ENCODE measurements around the gene NUMB. TPM values are rescaled to one million over a fixed set of nuclear protein-coding genes. Genes with fewer than 3 reads are reported as not detected.
"Not testable (repeated sequence)": the region's sequence is repeated elsewhere in the genome, so short reads cannot be mapped to it uniquely, and the experiment has no call there.

NUMB gene
- total and polyA plus RNA-seq, 4 donors, result 27.2 to 99.3 (median 50.6) TPM

DNA sequence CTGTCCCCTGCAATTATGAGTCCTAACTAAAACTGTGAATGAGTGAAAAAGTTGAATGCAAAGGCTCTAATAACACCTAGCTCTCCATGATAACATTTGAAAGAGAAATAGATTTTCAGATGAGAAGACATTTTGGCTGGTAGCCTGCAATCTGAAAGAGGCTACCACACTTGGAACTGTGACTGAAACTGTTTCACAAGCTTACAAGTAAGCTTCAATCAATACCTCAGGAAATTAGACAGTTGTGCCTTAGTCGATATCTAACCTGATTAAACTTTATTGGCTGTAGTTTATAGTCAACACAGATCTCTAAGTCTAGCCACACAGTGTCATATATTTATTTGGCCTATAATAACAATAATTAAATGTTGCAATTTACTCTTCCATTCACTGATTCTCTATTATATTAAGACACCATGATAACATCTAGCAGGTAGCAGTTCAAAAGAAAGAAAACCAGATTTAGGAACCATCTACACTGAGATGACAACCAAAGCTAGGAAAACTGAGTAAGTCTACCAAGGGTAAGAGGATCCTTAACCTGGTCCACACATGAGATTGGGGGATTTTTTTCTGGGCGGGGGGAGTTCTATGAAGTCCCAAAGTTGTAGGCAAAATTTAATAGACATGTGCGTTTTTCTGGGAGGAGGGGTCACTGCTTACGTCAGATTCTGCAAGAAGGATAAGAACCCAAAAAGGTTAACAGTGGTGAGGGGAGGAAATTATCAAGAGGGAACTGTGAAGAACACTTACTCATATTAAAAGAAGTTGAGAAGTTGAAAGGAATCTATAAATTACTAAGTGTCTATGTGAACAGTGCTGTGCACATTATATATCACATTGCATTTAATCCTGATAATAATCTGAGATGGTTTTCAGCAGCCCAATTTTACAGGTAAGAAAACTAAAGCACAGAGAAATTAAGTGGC is 65.8 kb downstream of the NUMB start:
- 92% methylated on average over 4 of the region's 4 CpGs for WGBS, 2 donors
- H3K9me3 ChIP-seq (ENCODE audit: control insufficient read depth, low read length), result no peaks in the 10 kb centered on the region
- H3K27ac ChIP-seq (ENCODE audit: low read depth in 1 of 2, low read length in 2 of 2), result no peak overlapping the region
- no peak overlapping the region for H3K4me3 ChIP-seq (ENCODE audit: low read length in 2 of 2)
- no peaks in the 10 kb centered on the region for H3K27me3 ChIP-seq (ENCODE audit: control insufficient read depth in 1 of 2, insufficient read depth in 2 of 2, low read length in 1 of 2)
- no peaks in the 10 kb centered on the region for H3K36me3 ChIP-seq (ENCODE audit: control insufficient read depth in 1 of 2, insufficient read depth in 2 of 2, low read length in 1 of 2)
- H3K4me1 ChIP-seq (ENCODE audit: control insufficient read depth in 1 of 2, insufficient read depth in 2 of 2, low read length in 2 of 2), result no peaks in the 10 kb centered on the region
- DNase-seq (no peak), ATAC-seq (ENCODE audit: low FRiP score) (no peak)
- intact Hi-C loops (cut with DNase I), result no loop called here

DNA sequence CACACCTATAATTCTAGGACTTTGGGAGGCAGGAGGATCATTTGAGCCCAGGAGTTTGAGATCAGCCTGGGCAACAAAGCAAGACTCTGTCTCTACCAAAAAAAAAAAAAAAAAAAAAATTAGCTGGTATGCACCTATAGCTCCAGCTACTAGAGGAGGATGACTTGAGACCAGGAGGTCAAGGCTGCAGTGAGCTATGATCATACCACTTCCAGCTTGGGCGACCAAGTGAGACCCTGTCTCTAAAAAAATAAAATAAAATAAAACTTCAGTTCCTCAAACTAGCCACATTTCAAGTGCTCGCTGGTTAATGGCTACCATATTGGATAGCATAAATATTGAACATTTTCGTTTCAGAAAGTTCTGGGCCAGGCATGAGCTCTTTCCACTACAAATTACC is 70.5 kb downstream of the NUMB start:
- 94 to 98% methylated on average over 2 of the region's 3 CpGs for WGBS, 2 donors
- intact Hi-C loops (cut with DNase I); ATAC-seq (ENCODE audit: low FRiP score); H3K36me3 ChIP-seq (ENCODE audit: control insufficient read depth in 1 of 2, insufficient read depth in 2 of 2, low read length in 1 of 2); H3K4me3 ChIP-seq (ENCODE audit: low read length in 2 of 2); H3K4me1 ChIP-seq (ENCODE audit: control insufficient read depth in 1 of 2, insufficient read depth in 2 of 2, low read length in 2 of 2); H3K27me3 ChIP-seq (ENCODE audit: control insufficient read depth in 1 of 2, insufficient read depth in 2 of 2, low read length in 1 of 2); H3K9me3 ChIP-seq (ENCODE audit: control insufficient read depth, low read length); DNase-seq; H3K27ac ChIP-seq (ENCODE audit: low read depth in 1 of 2, low read length in 2 of 2): not testable (repeated sequence)

DNA sequence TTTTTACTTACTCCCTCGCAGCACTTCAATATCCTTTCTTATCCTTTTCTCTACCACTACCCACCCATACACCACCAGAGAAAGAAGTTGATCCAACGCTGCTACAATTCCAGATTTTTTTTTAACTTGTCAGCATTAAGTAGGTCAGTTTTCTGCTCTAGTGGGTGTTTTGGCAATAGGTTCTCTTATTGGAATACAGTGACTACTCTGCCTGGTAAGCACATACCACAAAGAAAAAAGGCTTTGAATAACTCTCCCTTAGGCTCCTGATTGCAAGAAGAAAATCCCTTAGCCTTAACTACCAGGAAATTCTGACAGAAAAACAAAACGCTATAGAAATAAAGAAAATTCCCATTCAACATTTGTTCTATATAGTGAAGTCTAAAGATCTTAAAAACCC is 72.0 kb downstream of the NUMB start:
- Histone ChIP-seq H3K4me3 (ENCODE audit: low read length in 2 of 2) (no peak overlapping the region), H3K9me3 (ENCODE audit: control insufficient read depth, low read length) (peaks cover 2% of the 10 kb centered on the region), H3K27ac (ENCODE audit: low read depth in 1 of 2, low read length in 2 of 2) (no peak overlapping the region), H3K27me3 (ENCODE audit: control insufficient read depth in 1 of 2, insufficient read depth in 2 of 2, low read length in 1 of 2) (no peaks in the 10 kb centered on the region), H3K36me3 (ENCODE audit: control insufficient read depth in 1 of 2, insufficient read depth in 2 of 2, low read length in 1 of 2) (no peaks in the 10 kb centered on the region), H3K4me1 (ENCODE audit: control insufficient read depth in 1 of 2, insufficient read depth in 2 of 2, low read length in 2 of 2) (no peaks in the 10 kb centered on the region)
- 69 to 71% methylated on average over 3 of the region's 3 CpGs for WGBS, 2 donors
- ATAC-seq (ENCODE audit: low FRiP score) (no peak), DNase-seq (no peak)
- intact Hi-C loops (cut with DNase I), result no loop called here

DNA sequence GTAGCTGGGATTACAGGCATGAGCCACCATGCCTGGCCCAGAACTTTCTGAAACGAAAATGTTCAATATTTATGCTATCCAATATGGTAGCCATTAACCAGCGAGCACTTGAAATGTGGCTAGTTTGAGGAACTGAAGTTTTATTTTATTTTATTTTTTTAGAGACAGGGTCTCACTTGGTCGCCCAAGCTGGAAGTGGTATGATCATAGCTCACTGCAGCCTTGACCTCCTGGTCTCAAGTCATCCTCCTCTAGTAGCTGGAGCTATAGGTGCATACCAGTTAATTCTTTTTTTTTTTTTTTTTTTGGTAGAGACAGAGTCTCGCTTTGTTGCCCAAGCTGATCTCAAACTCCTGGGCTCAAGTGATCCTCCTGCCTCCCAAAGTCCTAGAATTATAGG is 73.3 kb downstream of the NUMB start:
- H3K9me3 ChIP-seq (ENCODE audit: control insufficient read depth, low read length); H3K4me1 ChIP-seq (ENCODE audit: control insufficient read depth in 1 of 2, insufficient read depth in 2 of 2, low read length in 2 of 2); H3K27me3 ChIP-seq (ENCODE audit: control insufficient read depth in 1 of 2, insufficient read depth in 2 of 2, low read length in 1 of 2); DNase-seq; H3K27ac ChIP-seq (ENCODE audit: low read depth in 1 of 2, low read length in 2 of 2); H3K4me3 ChIP-seq (ENCODE audit: low read length in 2 of 2); ATAC-seq (ENCODE audit: low FRiP score); H3K36me3 ChIP-seq (ENCODE audit: control insufficient read depth in 1 of 2, insufficient read depth in 2 of 2, low read length in 1 of 2); intact Hi-C loops (cut with DNase I): not testable (repeated sequence)
- WGBS, 2 donors, result 98 to 100% methylated on average over 2 to 3 of the region's 4 CpGs

DNA sequence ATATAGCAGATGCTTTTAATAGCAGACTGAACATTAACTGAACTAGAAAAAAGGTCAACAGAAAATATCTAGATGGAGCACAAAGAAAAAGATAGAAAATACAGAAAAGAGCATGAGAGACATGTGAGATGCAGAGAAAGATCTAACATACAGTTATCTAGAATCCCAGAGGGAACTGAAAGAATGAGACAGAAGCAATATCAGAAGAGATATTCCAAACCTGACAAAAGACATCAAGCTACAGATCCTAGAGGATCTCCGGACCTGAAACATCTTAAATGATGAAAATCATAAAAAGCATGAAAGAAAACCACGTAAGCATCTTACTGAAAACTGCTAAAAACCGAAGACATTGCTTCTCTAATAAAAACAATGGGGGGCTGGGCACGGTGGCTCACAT is 75.0 kb downstream of the NUMB start:
- H3K9me3 ChIP-seq (ENCODE audit: control insufficient read depth, low read length), result peaks cover 2% of the 10 kb centered on the region
- 86 to 97% methylated on average over 4 of the region's 4 CpGs for WGBS, 2 donors
- H3K36me3 ChIP-seq (ENCODE audit: control insufficient read depth in 1 of 2, insufficient read depth in 2 of 2, low read length in 1 of 2), result no peaks in the 10 kb centered on the region
- no peak for DNase-seq
- no peak for ATAC-seq (ENCODE audit: low FRiP score)
- intact Hi-C loops (cut with DNase I), result no loop called here
- H3K27me3 ChIP-seq (ENCODE audit: control insufficient read depth in 1 of 2, insufficient read depth in 2 of 2, low read length in 1 of 2), result no peaks in the 10 kb centered on the region
- H3K4me3 ChIP-seq (ENCODE audit: low read length in 2 of 2), result no peak overlapping the region
- no peaks in the 10 kb centered on the region for H3K4me1 ChIP-seq (ENCODE audit: control insufficient read depth in 1 of 2, insufficient read depth in 2 of 2, low read length in 2 of 2)
- no peak overlapping the region for H3K27ac ChIP-seq (ENCODE audit: low read depth in 1 of 2, low read length in 2 of 2)

DNA sequence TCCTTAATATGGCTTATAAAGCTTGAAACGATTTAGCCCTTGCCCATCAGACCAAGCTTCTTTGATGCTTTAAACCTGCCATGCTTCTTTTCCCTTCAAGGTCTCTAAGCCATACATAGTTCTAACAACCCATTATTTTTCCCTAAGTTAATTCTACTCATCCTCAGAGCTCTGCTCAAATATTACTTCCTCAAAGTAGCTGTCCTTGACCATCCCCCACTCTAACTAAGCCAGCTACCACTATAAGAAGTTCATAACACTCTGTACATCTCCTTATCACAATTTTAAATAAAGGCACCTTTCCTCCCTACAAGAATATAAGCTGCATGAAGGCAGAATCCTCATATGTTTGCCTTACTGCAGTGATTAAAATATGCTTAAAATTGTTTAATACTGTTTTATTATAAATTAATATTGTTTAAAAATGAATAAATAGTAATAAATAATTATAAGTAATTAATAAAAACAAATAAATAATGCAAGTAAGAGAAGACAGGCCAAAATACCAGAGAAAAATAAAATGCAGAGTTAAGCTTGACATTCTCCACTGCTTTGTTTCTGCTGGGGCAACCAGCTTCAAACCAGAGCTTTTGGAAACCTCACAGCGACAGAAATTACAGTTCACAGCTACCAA is 76.8 kb downstream of the NUMB start:
- 91 to 96% methylated on average over 2 of the region's 2 CpGs for WGBS, 2 donors
- DNase-seq, result no peak
- H3K27ac ChIP-seq (ENCODE audit: low read depth in 1 of 2, low read length in 2 of 2), result no peak overlapping the region
- H3K9me3 ChIP-seq (ENCODE audit: control insufficient read depth, low read length), result peaks cover 2% of the 10 kb centered on the region
- H3K4me1 ChIP-seq (ENCODE audit: control insufficient read depth in 1 of 2, insufficient read depth in 2 of 2, low read length in 2 of 2), result no peaks in the 10 kb centered on the region
- no peaks in the 10 kb centered on the region for H3K36me3 ChIP-seq (ENCODE audit: control insufficient read depth in 1 of 2, insufficient read depth in 2 of 2, low read length in 1 of 2)
- no peaks in the 10 kb centered on the region for H3K27me3 ChIP-seq (ENCODE audit: control insufficient read depth in 1 of 2, insufficient read depth in 2 of 2, low read length in 1 of 2)
- H3K4me3 ChIP-seq (ENCODE audit: low read length in 2 of 2), result no peak overlapping the region
- ATAC-seq (ENCODE audit: low FRiP score), result no peak
- intact Hi-C loops (cut with DNase I), result no loop called here

DNA sequence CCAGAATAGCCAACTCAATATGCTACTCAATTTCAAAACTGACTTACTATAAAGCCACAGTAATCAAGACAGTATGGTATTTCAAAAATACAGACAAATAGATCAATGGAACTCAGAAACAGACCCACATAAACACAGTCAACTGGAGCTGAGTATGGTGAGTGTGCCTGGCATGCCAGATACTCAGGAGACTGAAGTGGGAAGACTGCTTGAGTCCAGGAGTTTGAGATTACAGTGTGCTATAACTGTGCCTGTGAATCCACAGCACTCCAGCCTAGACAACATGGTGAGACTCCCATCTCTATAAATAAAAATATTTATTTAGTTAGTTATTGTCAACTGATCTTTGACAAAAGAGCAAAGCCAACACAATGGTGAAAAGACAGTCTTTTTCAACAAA is 81.8 kb downstream of the NUMB start:
- Histone ChIP-seq H3K27ac (ENCODE audit: low read depth in 1 of 2, low read length in 2 of 2) (no peak overlapping the region), H3K4me3 (ENCODE audit: low read length in 2 of 2) (no peak overlapping the region), H3K9me3 (ENCODE audit: control insufficient read depth, low read length) (no peaks in the 10 kb centered on the region), H3K27me3 (ENCODE audit: control insufficient read depth in 1 of 2, insufficient read depth in 2 of 2, low read length in 1 of 2) (no peaks in the 10 kb centered on the region), H3K4me1 (ENCODE audit: control insufficient read depth in 1 of 2, insufficient read depth in 2 of 2, low read length in 2 of 2) (no peaks in the 10 kb centered on the region), H3K36me3 (ENCODE audit: control insufficient read depth in 1 of 2, insufficient read depth in 2 of 2, low read length in 1 of 2) (peaks cover 0 to under 1% of the 10 kb centered on the region in 2 donors)
- intact Hi-C loops (cut with DNase I), result no loop called here
- ATAC-seq (ENCODE audit: low FRiP score) (no peak), DNase-seq (no peak)

DNA sequence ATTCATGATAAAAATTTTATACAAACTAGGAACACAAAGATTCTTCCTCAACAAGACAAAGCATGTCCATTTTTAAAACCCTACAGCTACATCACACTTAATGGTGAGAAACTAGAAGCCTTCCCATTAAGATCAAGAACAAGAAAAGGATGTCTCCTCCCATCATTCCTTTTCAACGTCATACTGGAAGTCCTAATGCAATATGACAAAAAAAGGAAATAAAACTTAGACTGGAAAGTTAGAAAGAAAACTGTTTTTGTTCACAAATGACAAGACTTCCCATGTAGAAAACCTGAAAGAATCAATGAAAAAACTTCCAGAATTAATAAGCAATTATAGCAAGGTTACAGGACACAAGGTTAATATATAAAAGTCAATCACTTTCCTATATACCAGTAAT is 82.5 kb downstream of the NUMB start:
- no peak for DNase-seq
- intact Hi-C loops (cut with DNase I), result no loop called here
- Histone ChIP-seq H3K27ac (ENCODE audit: low read depth in 1 of 2, low read length in 2 of 2) (no peak overlapping the region), H3K36me3 (ENCODE audit: control insufficient read depth in 1 of 2, insufficient read depth in 2 of 2, low read length in 1 of 2) (peaks cover 0 to 2% of the 10 kb centered on the region in 2 donors), H3K4me1 (ENCODE audit: control insufficient read depth in 1 of 2, insufficient read depth in 2 of 2, low read length in 2 of 2) (no peaks in the 10 kb centered on the region), H3K4me3 (ENCODE audit: low read length in 2 of 2) (no peak overlapping the region), H3K9me3 (ENCODE audit: control insufficient read depth, low read length) (no peaks in the 10 kb centered on the region), H3K27me3 (ENCODE audit: control insufficient read depth in 1 of 2, insufficient read depth in 2 of 2, low read length in 1 of 2) (no peaks in the 10 kb centered on the region)
- WGBS, 2 donors, result 86 to 95% methylated on average over 1 of the region's 1 CpG
- no peak for ATAC-seq (ENCODE audit: low FRiP score)

DNA sequence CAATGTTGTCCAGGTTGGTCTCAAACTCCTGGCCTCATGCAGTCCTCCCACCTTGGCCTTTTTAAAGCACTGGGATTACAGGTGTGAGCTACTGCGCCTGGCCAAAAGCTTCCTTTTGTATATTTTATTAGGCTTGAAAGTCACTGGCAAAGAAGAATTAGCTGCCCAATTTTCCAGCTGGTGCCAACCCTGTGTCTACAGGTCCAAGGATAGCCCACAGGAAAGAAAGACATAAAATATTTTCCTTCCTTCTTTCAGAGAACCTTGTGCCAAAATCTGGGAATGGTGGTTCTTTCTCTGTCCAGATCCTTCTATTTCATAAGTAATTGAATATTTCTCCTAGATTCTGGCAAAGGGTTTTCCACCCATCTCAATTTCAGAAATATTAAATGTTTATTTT is 84.1 kb downstream of the NUMB start:
- no peaks in the 10 kb centered on the region for H3K27me3 ChIP-seq (ENCODE audit: control insufficient read depth in 1 of 2, insufficient read depth in 2 of 2, low read length in 1 of 2)
- intact Hi-C loops (cut with DNase I), result no loop called here
- peaks cover 0 to 2% of the 10 kb centered on the region in 2 donors for H3K36me3 ChIP-seq (ENCODE audit: control insufficient read depth in 1 of 2, insufficient read depth in 2 of 2, low read length in 1 of 2)
- no peak overlapping the region for H3K4me3 ChIP-seq (ENCODE audit: low read length in 2 of 2)
- DNase-seq (no peak), ATAC-seq (ENCODE audit: low FRiP score) (no peak)
- H3K9me3 ChIP-seq (ENCODE audit: control insufficient read depth, low read length), result no peaks in the 10 kb centered on the region
- H3K27ac ChIP-seq (ENCODE audit: low read depth in 1 of 2, low read length in 2 of 2), result no peak overlapping the region
- H3K4me1 ChIP-seq (ENCODE audit: control insufficient read depth in 1 of 2, insufficient read depth in 2 of 2, low read length in 2 of 2), result no peaks in the 10 kb centered on the region
- WGBS, 2 donors, result 53 to 97% methylated on average over 1 of the region's 1 CpG

Data from aorta (tissue), 5 donors.